Testis (tissue), 3 donors: ENCODE results near the gene LRRC8C. TPM values are rescaled to one million over a fixed set of nuclear protein-coding genes. Genes with fewer than 3 reads are reported as not detected.

Experiments used
- DNase-seq: peaks from one replicate; pipeline ENCODE4 v3.0.0-alpha.2; 2019
- H3K27ac ChIP-seq, 2 donors: fragments of 200-600 bp; sonication (generic); one replicate each; pipeline ENCODE4 v1.5.1; 2019
- H3K27me3 ChIP-seq: fragments of 200-600 bp; sonication (generic); one replicate; pipeline ENCODE4 v1.5.1; 2019
- H3K36me3 ChIP-seq: fragments of 200-600 bp; sonication (generic); one replicate; pipeline ENCODE4 v1.5.1; 2017; ENCODE audit warnings: low read depth; ENCODE audit errors: missing control alignments
- H3K4me1 ChIP-seq: fragments of 200-600 bp; sonication (generic); one replicate; pipeline ENCODE4 v1.5.1; 2019
- H3K4me3 ChIP-seq, 2 donors: fragments of 200-600 bp; sonication (generic); one replicate each; pipeline ENCODE4 v1.5.1; 2017 to 2019
- H3K9me3 ChIP-seq: fragments of 200-600 bp; sonication (generic); one replicate; pipeline ENCODE4 v1.5.1; 2017
- POLR2A ChIP-seq: fragments of 450-650 bp; IDR thresholded peaks from one replicate; pipeline ENCODE4 v1.6.1; 2017; ENCODE audit warnings: antibody characterized with exemption, mild to moderate bottlenecking, moderate library complexity
- WGBS, 2 donors: methylation state at CpG; one replicate each; pipeline ENCODE4 v1.1.5; 2018; 5-methylcytosine and 5-hydroxymethylcytosine counted together
- intact Hi-C: fragments of 100-400 bp; cut with DNase I; formaldehyde crosslinking; loops from one replicate; pipeline ENCODE4 v1.15.1; 2023; ENCODE audit warnings: low total_unique reads
- polyA plus RNA-seq: library from polyadenylated mRNA; stranded (reverse); fragments of 350-450 nt; fragmentation: Illumina TruSeq; extraction: RNeasy Lipid Tissue Mini Kit (QIAGEN cat#74804); gene quantifications from one replicate; pipeline ENCODE4 v1.2.3, GENCODE V29; 2014; ENCODE audit warnings: low read depth, low replicate concordance; ENCODE audit not compliant: insufficient read depth
- total RNA-seq, 2 donors: library from RNA; depleted of rRNA; stranded (reverse); fragments of >200 nt; gene quantifications; one replicate each; pipeline ENCODE4 v1.2.3, GENCODE V29; 2016
- TF ChIP-seq, protein P1 (sequence below), 3 experiments: fragments of 450-650 bp in 2 of 3; fragments of 200-600 bp in 1 of 3; sonication (generic) in 1 of 3; IDR thresholded peaks; one replicate each; pipeline ENCODE4 v1.5.1; 2016 to 2019; ENCODE audit warnings: antibody characterized with exemption in 3 of 3, mild to moderate bottlenecking in 2 of 3, moderate library complexity in 1 of 3

LRRC8C gene
- total and polyA plus RNA-seq, 3 donors from 2014 or later: 8.2 to 19.8 (median 16.2) TPM

DNA sequence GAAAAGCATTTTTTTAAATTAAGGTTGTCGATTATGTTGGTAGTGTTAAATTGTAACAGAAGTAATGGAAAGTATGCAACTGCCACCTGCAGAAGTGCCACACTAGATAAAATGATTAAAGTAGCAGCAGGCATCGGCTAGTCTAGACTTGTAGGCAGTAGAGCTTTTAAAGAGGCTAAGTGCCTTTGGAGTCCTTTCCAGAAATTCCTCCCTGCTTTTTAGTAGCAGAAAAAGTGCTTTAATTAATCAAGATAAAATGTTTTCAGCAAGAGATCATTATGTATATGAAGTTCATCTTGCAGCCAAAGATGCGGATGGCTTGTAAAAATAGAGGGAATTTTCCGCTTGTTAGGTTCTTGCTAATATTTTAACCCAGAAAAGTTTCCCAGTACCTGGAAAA is 100.8 kb downstream of the LRRC8C start:
- no peak for TF ChIP-seq POLR2A
- TF ChIP-seq, protein P1, sequence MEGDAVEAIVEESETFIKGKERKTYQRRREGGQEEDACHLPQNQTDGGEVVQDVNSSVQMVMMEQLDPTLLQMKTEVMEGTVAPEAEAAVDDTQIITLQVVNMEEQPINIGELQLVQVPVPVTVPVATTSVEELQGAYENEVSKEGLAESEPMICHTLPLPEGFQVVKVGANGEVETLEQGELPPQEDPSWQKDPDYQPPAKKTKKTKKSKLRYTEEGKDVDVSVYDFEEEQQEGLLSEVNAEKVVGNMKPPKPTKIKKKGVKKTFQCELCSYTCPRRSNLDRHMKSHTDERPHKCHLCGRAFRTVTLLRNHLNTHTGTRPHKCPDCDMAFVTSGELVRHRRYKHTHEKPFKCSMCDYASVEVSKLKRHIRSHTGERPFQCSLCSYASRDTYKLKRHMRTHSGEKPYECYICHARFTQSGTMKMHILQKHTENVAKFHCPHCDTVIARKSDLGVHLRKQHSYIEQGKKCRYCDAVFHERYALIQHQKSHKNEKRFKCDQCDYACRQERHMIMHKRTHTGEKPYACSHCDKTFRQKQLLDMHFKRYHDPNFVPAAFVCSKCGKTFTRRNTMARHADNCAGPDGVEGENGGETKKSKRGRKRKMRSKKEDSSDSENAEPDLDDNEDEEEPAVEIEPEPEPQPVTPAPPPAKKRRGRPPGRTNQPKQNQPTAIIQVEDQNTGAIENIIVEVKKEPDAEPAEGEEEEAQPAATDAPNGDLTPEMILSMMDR (IDR thresholded peaks at IDR 0.05): no peak
- Histone ChIP-seq H3K27ac (no peak overlapping the region), H3K4me1 (no peaks in the 10 kb centered on the region), H3K27me3 (no peaks in the 10 kb centered on the region), H3K9me3 (no peaks in the 10 kb centered on the region), H3K36me3 (no peaks in the 10 kb centered on the region), H3K4me3 (no peak overlapping the region)
- intact Hi-C loops: no loop called here
- 83 to 87% methylated on average over 4 of the region's 4 CpGs for WGBS, 2 donors
- no peak for DNase-seq

- Histone ChIP-seq H3K27me3 (no peaks in the 10 kb centered on the region), H3K4me1 (no peaks in the 10 kb centered on the region), H3K27ac (no peak overlapping the region), H3K4me3 (no peak overlapping the region), H3K9me3 (no peaks in the 10 kb centered on the region), H3K36me3 (no peaks in the 10 kb centered on the region)
- intact Hi-C loops: no loop called here
- no peak for DNase-seq
- WGBS, 2 donors: 80 to 87% methylated on average over 3 of the region's 3 CpGs
- TF ChIP-seq, protein P1 (IDR thresholded peaks at IDR 0.05): no peak
- TF ChIP-seq POLR2A: no peak
These were observed 101.5 kb downstream of the LRRC8C start for GRCh38 chr1:89734442-89734841.

- no peak overlapping the region for H3K27ac ChIP-seq
- no peak for DNase-seq
- H3K9me3 ChIP-seq: no peaks in the 10 kb centered on the region
- H3K4me1 ChIP-seq: no peaks in the 10 kb centered on the region
- TF ChIP-seq, protein P1 (IDR thresholded peaks at IDR 0.05): no peak
- TF ChIP-seq POLR2A: no peak
- no peaks in the 10 kb centered on the region for H3K36me3 ChIP-seq
- H3K4me3 ChIP-seq: no peak overlapping the region
- intact Hi-C loops: no loop called here
- H3K27me3 ChIP-seq: no peaks in the 10 kb centered on the region
- 50 to 64% methylated on average over 1 of the region's 1 CpG for WGBS, 2 donors
These were observed 102.6 kb downstream of the LRRC8C start for GRCh38 chr1:89735479-89735878.

DNA sequence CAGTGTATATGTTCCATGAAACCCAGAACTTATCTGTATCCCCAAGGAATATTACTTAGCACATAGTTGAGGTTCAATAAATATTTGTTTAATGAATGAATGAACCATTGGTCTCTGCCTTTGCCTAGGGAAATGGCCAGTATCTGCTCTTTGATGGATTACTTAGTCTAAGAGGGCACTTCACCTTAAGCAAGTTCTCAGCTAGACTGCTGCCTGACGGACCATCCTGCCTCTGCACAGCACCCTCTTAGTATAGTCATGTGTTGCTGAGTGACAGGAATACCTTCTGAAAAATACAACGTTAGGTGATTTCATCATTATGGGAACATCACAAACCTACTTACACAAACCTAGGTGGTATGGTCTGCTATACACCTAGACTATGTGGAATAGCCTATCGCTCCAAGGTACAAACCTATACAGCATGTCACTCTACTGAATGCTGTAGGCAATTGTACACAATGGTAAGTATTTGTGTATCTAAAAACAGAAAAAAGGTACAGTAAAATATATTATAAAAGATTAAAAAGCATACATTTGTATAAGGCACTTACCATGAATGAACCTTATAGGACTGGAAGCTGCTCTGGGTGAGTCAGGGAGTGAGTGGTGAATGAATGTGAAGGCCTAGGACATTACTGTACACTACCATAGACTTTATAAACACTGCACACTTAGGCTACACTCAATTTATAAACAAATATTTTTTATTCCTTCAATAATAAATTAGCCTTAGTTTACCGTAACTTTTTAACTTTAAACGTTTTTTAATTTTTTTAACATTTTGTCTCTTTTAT is 104.2 kb downstream of the LRRC8C start:
- Histone ChIP-seq H3K36me3 (no peaks in the 10 kb centered on the region), H3K4me3 (no peak overlapping the region), H3K27me3 (no peaks in the 10 kb centered on the region), H3K27ac (no peak overlapping the region), H3K9me3 (no peaks in the 10 kb centered on the region), H3K4me1 (no peaks in the 10 kb centered on the region)
- TF ChIP-seq, protein P1 (IDR thresholded peaks at IDR 0.05): no peak
- no peak for TF ChIP-seq POLR2A
- DNase-seq: no peak
- intact Hi-C loops: no loop called here
- WGBS, 2 donors: 86 to 94% methylated on average over 5 of the region's 5 CpGs
